GM21447 (cell line): ENCODE data around the gene UPK3A.

Experiments
- ATAC-seq: cut with Tn5 transposase; IDR thresholded peaks from one replicate; pipeline ENCODE4 v1.9.1; 2021; ENCODE audit not compliant: unreplicated experiment

The UPK3A gene

DNA sequence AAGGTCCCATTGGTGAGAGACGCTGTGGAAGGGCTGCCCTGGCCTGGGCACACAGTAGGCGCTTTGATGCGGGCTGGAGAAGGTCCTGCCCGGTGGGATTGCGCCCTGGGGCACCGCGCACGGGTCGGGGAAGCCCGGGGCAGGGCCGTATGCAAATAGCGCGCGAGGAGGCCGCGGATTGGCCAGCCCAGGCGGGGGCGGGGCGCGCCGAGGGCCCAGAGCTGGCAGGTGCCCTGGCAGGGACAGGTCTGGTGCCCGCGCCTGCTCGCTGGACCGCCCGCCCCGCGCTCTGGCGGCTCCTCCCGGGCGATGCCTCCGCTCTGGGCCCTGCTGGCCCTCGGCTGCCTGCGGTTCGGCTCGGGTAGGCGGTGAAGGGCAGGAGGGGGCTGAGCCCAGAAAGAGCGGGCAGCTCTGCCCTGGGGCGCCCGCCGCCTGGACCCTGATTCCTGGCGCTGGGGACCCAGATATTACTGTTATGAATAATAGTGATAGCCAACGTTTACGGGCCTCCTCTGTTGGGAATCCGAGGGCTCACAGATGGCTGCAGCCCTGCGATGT lies at the start of gene UPK3A:
Gene UPK3A, plus strand, starts transcription at position 245 of the 558 bp plus-strand sequence. Its CDS starts 65 bp downstream, at position 310.
- ATAC-seq, result no peak

DNA sequence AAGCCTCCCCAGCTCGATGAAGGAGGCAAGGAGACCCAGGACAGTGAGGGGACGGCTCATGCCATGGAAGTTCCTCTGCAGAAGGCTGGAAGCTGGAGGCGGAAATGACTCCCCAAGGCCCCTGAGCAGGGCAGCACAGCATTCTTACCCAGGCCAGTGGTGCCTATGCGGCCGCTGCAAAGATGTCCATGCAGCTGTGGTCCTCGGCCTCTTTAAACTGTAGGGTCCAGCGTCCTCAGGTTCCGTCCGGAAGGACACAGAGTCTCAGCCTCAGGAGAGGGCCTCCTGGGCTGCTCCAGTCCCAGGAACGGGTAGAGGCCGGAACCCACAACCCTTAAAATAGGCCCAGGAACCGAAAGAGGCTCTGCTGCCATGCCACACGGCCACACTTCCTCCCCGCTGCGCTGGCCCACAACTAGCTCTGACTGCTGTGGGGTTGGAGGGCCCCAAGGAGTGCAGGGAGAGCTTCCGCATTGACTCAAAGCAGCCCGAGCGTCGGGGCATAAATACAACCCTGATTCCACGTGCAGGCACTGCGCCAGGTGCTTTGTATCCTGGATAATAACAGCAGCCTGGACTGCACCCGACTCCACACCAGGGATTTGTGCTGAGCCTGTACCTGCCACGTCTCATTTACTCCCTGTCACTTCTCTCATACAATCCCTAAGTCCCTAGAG lies 49.5 kb upstream of the UPK3A start:
- ATAC-seq, result peak; percentile 70

DNA sequence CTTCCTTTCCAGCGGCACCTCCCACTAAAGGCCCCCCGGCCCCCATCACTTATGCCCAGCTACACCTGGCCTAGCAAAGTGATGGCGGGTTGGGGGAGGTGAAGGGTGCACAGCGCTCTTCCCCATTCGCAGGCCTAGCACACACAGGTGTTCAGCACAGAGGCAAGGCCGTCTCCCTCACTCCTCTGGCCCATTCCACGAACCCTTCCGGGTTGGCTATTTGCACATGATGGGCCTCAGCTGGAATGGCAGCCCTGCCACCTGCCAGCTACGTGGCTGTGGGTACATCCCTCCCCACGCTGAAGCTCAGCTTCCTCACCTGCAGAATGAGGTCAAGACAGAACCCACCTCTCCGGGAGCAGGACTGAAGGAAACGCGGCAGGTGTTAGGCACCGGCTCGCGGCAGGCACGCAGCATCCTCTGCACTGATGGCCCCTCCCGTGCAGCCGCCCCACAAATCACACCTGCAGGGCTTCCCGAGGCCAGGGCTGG lies 48.9 kb upstream of the UPK3A start:
- ATAC-seq, result peak; percentile 24

DNA sequence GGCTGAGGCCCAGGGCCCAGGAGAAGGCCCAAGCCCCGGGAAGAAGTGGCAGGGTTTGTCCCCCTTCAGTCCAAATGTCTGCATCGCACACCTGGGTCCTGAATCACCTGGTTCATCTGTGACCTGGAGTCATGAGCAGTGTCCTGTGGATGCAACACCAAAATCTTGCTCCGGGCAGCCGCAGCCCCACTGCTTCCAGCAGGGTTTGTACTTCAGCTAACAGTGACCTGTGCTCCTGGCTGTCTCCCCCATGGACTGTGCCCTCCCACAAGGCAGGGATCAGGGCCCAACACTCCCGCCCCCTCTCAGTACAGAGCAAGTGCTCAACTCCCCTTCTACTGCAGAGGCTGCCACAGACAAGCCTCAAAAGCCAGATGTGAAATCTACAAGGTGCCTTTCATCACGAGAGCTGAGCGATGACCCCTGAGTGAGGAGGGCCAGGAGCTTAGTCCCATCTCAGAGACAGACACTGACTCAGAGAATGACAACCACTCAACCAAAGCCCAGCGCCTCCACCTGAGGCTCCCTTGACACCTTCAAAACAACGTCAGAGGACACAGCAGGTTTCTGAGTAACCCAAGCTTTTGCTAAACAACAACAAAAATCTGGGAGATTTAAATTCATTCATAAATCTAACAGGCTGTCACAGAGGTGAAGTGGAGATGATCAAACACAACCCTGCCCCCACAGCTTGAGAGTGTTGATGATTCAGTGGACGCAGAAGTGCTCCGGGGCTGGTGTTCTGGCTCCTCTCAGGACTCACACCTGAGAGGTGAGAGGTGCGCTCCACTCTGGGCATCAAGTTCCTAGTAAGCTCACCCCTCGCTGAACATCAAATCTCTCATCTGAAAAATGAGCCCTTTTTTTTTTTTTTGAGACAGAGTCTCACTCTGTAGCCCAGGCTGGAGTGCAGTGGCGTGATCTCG lies 47.4 kb upstream of the UPK3A start:
- ATAC-seq, result no peak

DNA sequence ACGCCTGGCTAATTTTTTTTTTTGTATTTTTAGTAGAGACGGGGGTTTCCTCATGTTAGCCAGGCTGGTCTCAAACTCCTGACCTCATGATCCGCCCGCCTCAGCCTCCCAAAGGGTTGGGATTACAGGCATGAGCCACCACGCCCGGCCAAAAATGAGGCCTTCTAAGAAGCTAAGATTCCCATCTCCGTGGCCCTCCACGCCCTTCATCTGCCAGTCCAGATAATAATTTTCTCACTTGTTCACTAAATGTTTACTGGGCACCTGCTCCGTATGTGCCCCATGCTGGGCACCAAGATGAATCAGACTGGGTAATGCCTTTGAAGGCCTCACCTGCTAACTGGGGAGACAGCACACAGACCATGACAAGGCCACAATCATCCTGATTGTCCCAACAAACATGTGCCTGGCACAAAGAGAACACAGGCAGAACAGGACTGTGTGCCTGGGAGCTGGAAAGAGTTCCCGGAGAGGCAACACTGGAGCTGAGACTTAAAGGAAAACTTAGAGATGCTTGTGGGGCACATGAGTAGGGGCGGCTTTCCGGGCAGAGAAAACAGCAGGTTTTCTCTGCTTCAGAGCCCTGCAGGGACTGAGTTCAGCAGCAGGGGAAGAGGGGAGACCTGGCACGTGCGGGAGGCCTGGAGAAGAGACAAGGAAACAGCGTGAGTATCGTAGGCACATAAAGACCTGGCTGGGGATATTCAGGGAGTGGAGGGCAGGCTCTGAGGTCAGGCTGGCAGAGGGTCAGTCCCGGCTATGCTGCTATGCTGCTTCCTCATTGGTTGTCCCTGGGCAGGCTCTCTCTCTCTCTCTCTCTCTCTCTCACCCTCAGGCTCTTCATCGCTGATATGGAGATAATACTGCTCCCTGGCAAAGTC lies 46.4 kb upstream of the UPK3A start:
- no peak for ATAC-seq

DNA sequence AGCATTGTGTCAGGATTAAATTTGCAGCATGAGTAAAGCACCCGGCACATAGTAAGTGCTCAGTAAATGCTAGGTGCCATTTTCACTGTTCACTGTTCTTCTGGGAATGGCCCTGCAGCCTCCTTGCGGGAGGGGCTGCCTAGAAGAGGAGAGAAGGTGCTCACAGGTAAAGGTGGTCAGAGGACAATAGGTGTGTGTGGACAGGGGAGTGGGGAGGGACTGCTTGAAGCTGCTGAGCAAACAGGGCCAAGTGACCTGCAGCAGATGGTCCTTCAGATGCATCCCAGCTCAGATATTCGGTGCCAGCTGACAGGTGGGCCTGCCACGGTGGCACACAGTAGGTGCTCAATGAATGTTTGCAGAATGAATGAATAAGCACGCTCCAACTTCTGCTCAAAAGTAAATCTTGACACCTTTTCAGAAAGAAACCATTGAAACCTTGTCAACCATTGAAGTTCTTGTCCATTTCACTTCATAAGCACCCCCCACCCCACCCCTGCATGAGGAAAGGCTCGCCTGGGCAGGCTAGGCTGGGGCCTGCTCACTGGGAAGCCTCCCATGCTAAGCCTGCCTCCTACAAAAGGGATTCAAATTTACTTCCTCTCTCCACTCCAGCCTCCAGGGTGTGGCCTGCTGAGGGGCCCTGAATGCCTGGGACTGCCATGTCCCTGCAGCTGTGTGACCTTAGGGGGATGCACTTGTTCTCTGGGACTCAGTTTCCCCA lies 45.6 kb upstream of the UPK3A start:
- no peak for ATAC-seq

DNA sequence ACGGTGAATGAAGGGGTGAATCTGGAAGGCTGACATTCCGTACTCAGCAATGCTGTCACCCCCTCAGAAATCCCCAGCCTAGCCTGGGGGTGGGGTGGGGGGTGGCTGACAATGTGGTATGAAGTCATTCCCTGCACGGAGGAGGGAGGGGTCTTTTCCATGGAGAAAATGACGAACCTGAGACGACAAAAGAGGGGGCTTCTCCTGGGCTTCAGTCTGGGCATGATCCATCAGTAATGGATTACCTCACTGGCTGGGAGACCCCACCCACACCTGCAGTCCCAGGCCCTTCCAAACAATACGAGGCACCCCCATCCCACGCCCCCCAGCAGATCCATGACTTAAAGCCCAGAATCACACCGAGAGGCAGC lies 45.1 kb upstream of the UPK3A start:
- ATAC-seq, result no peak

DNA sequence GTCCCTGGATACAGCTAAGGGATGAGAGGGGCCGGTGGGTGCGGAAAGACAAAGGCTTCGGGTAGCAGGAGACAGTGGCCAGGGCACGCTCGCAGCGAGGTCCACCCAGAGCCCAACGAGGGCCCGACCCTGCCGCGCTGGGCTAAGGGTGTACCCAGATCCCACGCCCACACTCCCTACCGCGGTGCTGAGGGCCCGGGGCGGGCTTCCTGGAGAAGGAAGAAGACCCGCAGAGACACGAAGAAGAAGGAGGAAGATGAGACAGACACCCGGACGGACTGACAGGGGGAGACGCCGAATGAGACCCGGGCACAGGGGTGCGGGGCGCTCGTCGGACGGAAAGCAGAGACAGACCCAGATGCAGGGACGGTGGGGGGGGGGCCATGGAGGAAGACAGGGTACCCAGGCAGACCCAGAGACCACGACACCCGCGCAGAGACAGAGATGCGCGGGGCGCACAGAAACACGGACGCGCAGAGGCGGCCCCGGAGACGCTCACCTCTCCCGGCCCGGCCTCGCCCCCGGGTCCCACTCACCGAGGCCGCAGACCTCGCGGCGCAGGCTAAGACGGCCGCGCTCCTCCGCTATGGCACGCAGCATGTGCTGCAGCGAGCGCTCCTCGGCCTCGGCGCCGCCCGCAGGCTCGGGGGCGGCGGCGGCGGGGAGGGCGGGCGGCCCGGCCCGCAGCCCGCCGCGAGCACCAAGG lies 44.5 kb upstream of the UPK3A start:
- no peak for ATAC-seq

DNA sequence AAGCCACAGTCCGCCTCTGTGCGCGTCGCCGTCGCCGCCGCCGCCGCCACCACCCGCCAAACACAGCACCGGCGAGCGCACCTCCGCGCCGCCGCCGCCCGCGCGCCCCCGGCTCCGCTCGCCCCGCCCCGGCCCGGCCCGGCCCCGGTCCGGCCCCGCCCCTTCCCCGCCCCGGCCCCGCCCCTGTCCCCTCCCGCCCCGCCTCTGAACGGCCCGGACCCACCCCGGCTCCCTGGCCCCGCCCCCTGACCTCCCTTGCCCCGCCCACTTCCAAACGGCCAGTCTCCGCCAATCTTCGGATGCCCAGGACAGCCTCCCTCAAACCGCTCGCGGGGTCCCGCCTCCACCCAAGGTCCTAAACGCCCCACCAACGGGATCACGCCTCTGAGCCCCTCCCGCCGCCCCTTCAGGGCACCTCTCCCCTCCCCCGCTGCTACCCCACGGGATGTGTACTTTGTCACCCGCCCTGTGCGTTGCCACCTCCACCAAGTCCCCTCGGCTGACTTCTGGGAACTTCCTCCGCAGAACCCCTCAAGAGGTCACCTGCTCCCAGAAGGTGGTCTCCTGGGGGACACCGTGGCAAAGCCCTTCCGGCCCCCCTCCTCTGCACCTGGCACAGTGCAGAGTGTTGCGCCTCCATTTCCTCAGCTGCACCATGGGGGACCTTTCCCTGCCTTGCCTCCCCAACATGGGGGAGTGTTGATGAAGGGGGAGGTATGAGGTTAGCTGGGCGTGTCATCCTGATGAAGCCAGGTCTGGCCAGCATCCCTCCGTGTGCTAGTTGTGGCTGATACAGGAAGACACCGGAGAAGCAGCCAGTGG lies 43.7 kb upstream of the UPK3A start, which contains the start of gene KIAA0930:
Gene KIAA0930, minus strand, starts transcription at position 85 of the 822 bp plus-strand sequence. CDS start 191 bp downstream, outside the sequence.
- peak; percentile 41 for ATAC-seq

DNA sequence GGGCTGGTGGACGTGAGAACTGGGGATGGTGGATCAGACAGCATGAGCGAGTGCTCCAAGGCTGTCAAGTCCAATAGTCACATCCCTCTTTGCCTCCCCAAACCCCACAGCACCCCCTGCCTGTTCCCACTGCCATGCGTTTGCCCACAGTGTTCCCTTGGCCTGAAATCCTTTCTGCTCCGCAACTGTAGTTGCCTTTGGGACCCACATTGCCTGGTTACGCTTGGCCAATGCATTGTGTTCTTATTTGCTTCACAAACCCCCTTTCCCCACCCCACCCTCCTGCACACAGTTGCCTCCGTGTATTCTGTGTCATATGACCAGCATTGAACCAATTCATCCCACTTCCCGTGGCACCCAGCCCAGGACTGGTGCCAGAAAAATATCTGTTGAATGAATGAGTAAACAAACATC lies 42.0 kb upstream of the UPK3A start:
- no peak for ATAC-seq

DNA sequence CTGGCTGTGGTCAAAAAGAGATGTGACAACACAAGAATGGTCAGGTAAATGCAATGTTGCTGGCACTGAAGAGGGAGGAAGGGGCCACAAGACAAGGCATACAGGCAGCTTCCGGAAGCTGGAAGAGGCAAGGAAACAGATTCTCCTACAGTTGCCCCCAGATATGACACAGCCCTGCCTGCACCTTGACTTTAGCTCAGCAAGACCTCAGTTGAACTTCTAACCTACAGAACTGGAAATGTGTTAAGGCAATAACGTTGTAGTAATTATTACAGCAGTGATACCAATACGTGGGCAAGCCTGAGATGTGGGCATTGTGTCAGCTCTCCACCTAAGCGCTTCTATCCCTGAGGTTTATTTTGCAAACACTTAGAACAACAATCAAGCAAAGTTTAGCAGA lies 39.8 kb upstream of the UPK3A start:
- ATAC-seq, result no peak

DNA sequence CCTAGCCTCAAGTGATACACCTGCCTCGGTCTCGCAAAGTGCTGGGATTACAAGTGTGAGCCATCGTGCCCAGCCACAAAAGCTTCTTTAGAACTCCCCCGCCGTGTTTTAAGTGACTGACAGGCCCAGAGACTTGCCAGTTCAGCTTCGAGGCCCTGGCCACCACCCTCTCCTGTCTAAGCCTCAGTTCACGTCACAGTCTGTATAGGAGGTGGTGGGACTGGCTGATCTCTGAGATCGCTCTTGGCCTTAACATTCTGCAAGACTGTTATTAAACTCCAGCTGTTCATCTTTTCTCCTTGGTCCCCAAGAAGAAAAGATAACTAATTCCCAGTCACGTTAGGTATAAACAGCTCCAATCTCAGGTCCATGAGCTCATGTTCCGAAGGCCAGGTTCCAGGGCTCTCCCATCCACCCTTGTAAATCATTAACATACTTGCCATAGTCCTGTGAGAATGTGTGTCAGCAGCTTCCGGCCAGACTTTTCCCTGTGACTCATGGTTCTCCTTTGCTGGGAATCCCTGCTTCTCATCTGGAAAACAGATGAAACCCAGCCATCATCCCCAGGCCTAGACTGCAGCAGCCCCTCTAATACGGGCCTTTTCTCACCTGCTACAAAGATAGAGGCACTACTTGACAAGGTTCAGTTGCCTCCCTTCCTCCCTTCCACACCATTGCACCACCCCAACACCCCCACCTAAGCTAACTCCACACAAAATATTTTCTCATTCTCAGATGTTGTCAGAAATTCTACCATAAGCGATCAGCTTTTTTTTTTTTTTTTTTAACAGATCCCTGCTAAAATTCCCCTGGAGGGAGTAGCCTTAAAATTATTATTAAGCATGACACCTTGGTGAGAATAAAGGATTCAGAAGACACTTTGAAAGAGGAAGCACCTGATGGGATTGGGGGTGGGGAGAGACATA lies 38.4 kb upstream of the UPK3A start:
- no peak for ATAC-seq

DNA sequence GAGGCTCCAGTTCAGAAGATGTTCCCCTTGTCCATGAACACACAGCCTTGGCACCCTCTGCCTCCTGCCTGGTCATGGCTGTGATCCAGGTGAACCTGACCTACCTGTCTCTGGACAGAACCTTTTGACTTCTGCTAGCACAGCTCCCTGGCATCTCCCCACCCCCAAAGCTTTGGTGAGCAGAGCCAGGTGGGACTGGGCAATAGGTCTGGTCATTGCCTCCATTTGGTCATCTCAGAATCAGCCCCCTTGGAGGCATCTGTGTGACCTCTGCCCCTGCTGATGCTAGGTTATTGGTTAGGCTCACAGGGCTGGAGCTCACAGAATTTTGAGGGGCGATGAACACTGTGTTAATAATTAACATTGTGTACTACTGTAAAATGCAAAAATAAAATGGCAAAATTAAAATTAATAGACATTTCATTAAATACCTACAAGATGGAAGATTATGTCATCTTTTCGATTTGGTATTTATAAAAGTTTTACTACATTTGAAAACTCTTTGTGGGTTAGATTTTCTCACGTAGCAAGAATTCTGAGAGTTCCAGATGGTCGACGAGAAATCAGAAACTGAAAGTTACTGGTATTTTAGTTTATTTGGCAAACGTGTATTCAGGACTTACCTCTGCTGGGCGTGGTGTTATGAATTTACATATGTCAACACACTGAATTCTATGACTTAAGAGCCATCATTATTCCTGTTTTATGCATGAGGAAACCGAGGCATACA lies 35.8 kb upstream of the UPK3A start:
- ATAC-seq, result peak; percentile 65

DNA sequence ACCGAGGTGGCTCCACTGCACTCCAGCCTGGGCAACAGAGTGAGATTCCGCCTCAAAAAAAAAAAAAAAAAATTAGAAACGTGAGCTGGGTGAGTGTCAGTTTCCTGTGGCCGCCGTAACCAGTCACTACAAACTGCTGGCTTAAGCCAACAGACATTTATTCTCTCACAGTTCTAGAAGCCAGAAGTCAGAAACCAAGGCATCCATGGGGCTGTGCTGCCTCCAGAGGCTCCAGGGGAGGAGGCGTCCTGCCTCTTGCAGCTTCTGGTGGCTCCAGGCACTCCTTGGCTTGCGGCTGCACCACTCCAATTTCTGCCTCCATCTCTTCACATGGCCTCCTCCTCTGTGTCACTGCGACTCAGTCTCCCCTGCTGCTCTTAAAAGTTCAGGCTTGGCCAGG lies 32.9 kb upstream of the UPK3A start:
- ATAC-seq, result no peak

DNA sequence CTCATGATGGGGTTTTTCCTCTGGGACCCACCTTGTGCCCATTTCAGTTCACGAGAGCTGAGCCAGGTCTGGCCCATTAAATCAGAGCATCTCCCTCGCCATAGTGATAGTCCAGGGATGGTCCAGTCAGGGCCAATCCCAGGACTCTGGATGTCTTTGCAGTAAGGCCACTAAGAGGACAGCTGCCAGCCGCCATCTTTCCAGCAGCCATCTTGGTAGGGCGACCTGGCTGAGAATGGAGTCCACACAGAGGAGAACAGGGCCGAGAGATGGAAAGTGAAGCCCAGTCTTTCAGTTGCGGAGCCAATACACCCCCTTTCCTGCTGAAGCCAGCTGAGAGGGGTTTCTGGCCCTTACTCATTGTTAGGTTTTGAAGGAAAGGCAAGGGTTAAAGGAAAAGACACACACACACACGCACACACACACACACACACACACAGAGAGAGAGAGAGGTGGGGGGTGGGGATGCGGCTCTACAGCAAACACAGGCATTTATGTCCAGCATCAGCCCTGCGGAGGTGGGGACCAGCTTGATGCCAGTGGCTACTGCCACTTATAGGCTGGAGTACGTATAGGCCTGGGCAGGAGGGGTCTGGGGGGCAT lies 31.6 kb upstream of the UPK3A start:
- ATAC-seq, result no peak

DNA sequence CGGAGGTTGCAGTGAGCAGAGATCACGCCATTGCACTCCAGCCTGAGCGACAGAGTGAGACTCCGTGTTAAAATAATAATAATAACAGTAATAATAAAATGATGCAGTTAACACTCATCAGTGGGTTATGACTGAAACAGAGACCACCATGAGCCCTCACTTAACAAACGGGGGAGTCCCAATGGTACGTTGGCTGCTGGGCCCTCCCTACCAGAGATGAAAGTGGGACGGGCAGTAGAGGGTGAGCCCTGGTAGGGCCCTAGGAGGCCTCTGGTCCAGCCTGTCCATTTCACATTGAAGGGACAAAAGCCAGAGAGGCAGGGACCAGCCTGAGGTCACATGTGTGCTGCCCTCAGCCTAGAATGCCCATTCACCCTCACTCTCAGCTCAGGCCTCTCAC lies 30.4 kb upstream of the UPK3A start:
- peak; percentile 21 for ATAC-seq
